CD8-positive, alpha-beta memory T cell (primary cell): ENCODE data around the gene NFIA. TPM values are rescaled to one million over a fixed set of nuclear protein-coding genes. Genes with fewer than 3 reads are reported as not detected.

Source experiments
- CTCF ChIA-PET: fragments of 350-600 bp; sonication (Branson Sonifier 250); formaldehyde crosslinking; loops from one replicate; lab custom pipeline; 2021; ENCODE audit warnings: antibody characterized with exemption; lab: Charles Lee
- POLR2A ChIA-PET: fragments of 350-600 bp; sonication (Branson Sonifier 250); formaldehyde crosslinking; loops from one replicate; lab custom pipeline; 2021; ENCODE audit warnings: antibody characterized with exemption; lab: Charles Lee
- DNase-seq, 5 donors: peaks; one replicate each; pipeline versions ENCODE4 v3.0.0 to v3.0.0-alpha.2; 2020 to 2022; ENCODE audit warnings: mixed read lengths in 1 of 5
- H3K27ac ChIP-seq: one replicate; pipeline ENCODE4 v1.7.0; 2013; ENCODE audit warnings: low read depth, mild to moderate bottlenecking, low read length, moderate library complexity
- H3K27me3 ChIP-seq: 2 replicates; pipeline ENCODE4 v1.7.0; 2013; ENCODE audit warnings: low read length, mild to moderate bottlenecking; ENCODE audit not compliant: insufficient read depth, poor library complexity, severe bottlenecking
- H3K36me3 ChIP-seq: 2 replicates; pipeline ENCODE4 v1.7.0; 2013; ENCODE audit warnings: mild to moderate bottlenecking, low read length, moderate library complexity; ENCODE audit not compliant: insufficient read depth
- H3K4me1 ChIP-seq: 2 replicates; pipeline ENCODE4 v1.7.0; 2013; ENCODE audit warnings: mild to moderate bottlenecking, low read length, moderate library complexity; ENCODE audit not compliant: insufficient read depth
- H3K4me3 ChIP-seq: 2 replicates; pipeline ENCODE4 v1.7.0; 2013; ENCODE audit warnings: mild to moderate bottlenecking, low read length
- H3K9me3 ChIP-seq: 2 replicates; pipeline ENCODE4 v1.7.0; 2013; ENCODE audit warnings: mild to moderate bottlenecking, low read length
- H3K27ac Mint-ChIP-seq, 8 donors: one replicate each; pipeline ENCODE4 v1.8.0; 2020 to 2021; ENCODE audit warnings: mixed read lengths in 8 of 8, mild to moderate bottlenecking in 6 of 8, inconsistent platforms in 3 of 8, moderate library complexity in 3 of 8
- H3K27me3 Mint-ChIP-seq, 2 donors: one replicate each; pipeline ENCODE4 v1.8.0; 2020 to 2021; ENCODE audit warnings: mixed read lengths in 2 of 2, mild to moderate bottlenecking in 1 of 2, moderate library complexity in 1 of 2
- H3K36me3 Mint-ChIP-seq, 3 donors: one replicate each; pipeline ENCODE4 v1.8.0; 2020 to 2021; ENCODE audit warnings: mixed read lengths in 3 of 3, inconsistent platforms in 1 of 3, mild to moderate bottlenecking in 1 of 3
- H3K4me1 Mint-ChIP-seq, 3 donors: one replicate each; pipeline ENCODE4 v1.8.0; 2020 to 2021; ENCODE audit warnings: mixed read lengths in 3 of 3, inconsistent platforms in 1 of 3, mild to moderate bottlenecking in 1 of 3
- H3K4me3 Mint-ChIP-seq, 7 donors: one replicate each; pipeline ENCODE4 v1.8.0; 2020 to 2021; ENCODE audit warnings: mixed read lengths in 7 of 7, mild to moderate bottlenecking in 6 of 7, moderate library complexity in 4 of 7, inconsistent platforms in 2 of 7
- H3K9me3 Mint-ChIP-seq, 5 donors: one replicate each; pipeline ENCODE4 v1.8.0; 2020 to 2022; ENCODE audit warnings: mixed read lengths in 5 of 5, mild to moderate bottlenecking in 3 of 5, moderate library complexity in 2 of 5, inconsistent platforms in 1 of 5
- polyA plus RNA-seq: library from polyadenylated mRNA; unstranded; fragments of 300-500 nt; fragmentation: Illumina TruSeq; gene quantifications from one replicate; pipeline ENCODE4 v1.2.3, GENCODE V29; 2021
- total RNA-seq, 2 experiments: library from RNA; stranded (reverse); gene quantifications; one replicate each; pipeline ENCODE4 v1.2.3, GENCODE V29; 2021

The NFIA gene
- total and polyA plus RNA-seq, 3 experiments from 2014 or later, result 6.1 to 9.9 (median 7.0) TPM

- peaks cover 0 to 4% of the 10 kb centered on the region in 2 donors for H3K27me3 Mint-ChIP-seq
- ChIA-PET POLR2A (no interaction called here), CTCF (interaction anchor here (0.9 to 1.4 kb wide), 3 partner anchors 14 to 206 kb away, joined by 3 read pairs; no protein-coding TSS in a partner anchor)
- no peaks in the 10 kb centered on the region for H3K27me3 ChIP-seq
- peak overlapping the region in 5 of 7 donors; percentile 31 to 73 (median 69) for H3K4me3 Mint-ChIP-seq
- H3K4me1 ChIP-seq, result peaks cover 8% of the 10 kb centered on the region
- H3K4me1 Mint-ChIP-seq, result peaks cover 28 to 34% (median 34%) of the 10 kb centered on the region in 3 donors
- H3K36me3 Mint-ChIP-seq, result peaks cover 0 to 3% (median 0%) of the 10 kb centered on the region in 3 donors
- no peak for DNase-seq
- no peak overlapping the region for H3K27ac ChIP-seq
- peak overlapping the region in 5 of 8 donors; percentile 2 to 85 (median 62) for H3K27ac Mint-ChIP-seq
- no peaks in the 10 kb centered on the region for H3K9me3 Mint-ChIP-seq
- no peak overlapping the region for H3K4me3 ChIP-seq
- no peaks in the 10 kb centered on the region for H3K9me3 ChIP-seq
- no peaks in the 10 kb centered on the region for H3K36me3 ChIP-seq
Observed at GRCh38 chr1:61255358-61255703, 173.0 kb downstream of the NFIA start.

- Histone ChIP-seq H3K27me3 (no peaks in the 10 kb centered on the region), H3K4me3 (no peak overlapping the region), H3K36me3 (no peaks in the 10 kb centered on the region), H3K4me1 (peaks cover 8% of the 10 kb centered on the region), H3K27ac (no peak overlapping the region), H3K9me3 (no peaks in the 10 kb centered on the region)
- H3K27me3 Mint-ChIP-seq, result peaks cover 0 to 2% of the 10 kb centered on the region in 2 donors
- ChIA-PET CTCF (no interaction called here), POLR2A (no interaction called here)
- H3K4me3 Mint-ChIP-seq, result no peak overlapping the region
- no peaks in the 10 kb centered on the region for H3K9me3 Mint-ChIP-seq
- peaks cover 0 to 3% (median 0%) of the 10 kb centered on the region in 3 donors for H3K36me3 Mint-ChIP-seq
- H3K4me1 Mint-ChIP-seq, result peaks cover 13 to 17% (median 15%) of the 10 kb centered on the region in 3 donors
- no peak overlapping the region for H3K27ac Mint-ChIP-seq
- DNase-seq, result no peak
Observed at GRCh38 chr1:61259379-61260148, 177.2 kb downstream of the NFIA start.

GRCh38 chr1:61260171-61260570, 177.8 kb downstream of the NFIA start:
- no peaks in the 10 kb centered on the region for H3K27me3 ChIP-seq
- H3K9me3 ChIP-seq, result no peaks in the 10 kb centered on the region
- no peak overlapping the region for H3K4me3 ChIP-seq
- peaks cover 4% of the 10 kb centered on the region for H3K4me1 ChIP-seq
- CTCF ChIA-PET, result no interaction called here
- Mint-ChIP-seq H3K36me3 (peaks cover 0 to 3% (median 0%) of the 10 kb centered on the region in 3 donors), H3K4me3 (no peak overlapping the region), H3K9me3 (no peaks in the 10 kb centered on the region), H3K27ac (no peak overlapping the region), H3K4me1 (peaks cover 7 to 11% (median 9%) of the 10 kb centered on the region in 3 donors), H3K27me3 (peaks cover 0 to 2% of the 10 kb centered on the region in 2 donors)
- no peak overlapping the region for H3K27ac ChIP-seq
- DNase-seq, result no peak
- H3K36me3 ChIP-seq, result no peaks in the 10 kb centered on the region
- POLR2A ChIA-PET, result no interaction called here

- H3K9me3 ChIP-seq, result no peaks in the 10 kb centered on the region
- Mint-ChIP-seq H3K4me1 (peaks cover 0 to under 1% (median 0%) of the 10 kb centered on the region in 3 donors), H3K27ac (no peak overlapping the region), H3K9me3 (no peaks in the 10 kb centered on the region), H3K27me3 (peaks cover 0 to 2% of the 10 kb centered on the region in 2 donors), H3K4me3 (no peak overlapping the region), H3K36me3 (peaks cover 0 to under 1% (median 0%) of the 10 kb centered on the region in 3 donors)
- H3K27me3 ChIP-seq, result no peaks in the 10 kb centered on the region
- no peak overlapping the region for H3K27ac ChIP-seq
- no peaks in the 10 kb centered on the region for H3K36me3 ChIP-seq
- ChIA-PET CTCF (no interaction called here), POLR2A (no interaction called here)
- no peak for DNase-seq
- H3K4me3 ChIP-seq, result no peak overlapping the region
- H3K4me1 ChIP-seq, result no peaks in the 10 kb centered on the region
Observed at GRCh38 chr1:61261595-61261994, 179.2 kb downstream of the NFIA start.

DNA sequence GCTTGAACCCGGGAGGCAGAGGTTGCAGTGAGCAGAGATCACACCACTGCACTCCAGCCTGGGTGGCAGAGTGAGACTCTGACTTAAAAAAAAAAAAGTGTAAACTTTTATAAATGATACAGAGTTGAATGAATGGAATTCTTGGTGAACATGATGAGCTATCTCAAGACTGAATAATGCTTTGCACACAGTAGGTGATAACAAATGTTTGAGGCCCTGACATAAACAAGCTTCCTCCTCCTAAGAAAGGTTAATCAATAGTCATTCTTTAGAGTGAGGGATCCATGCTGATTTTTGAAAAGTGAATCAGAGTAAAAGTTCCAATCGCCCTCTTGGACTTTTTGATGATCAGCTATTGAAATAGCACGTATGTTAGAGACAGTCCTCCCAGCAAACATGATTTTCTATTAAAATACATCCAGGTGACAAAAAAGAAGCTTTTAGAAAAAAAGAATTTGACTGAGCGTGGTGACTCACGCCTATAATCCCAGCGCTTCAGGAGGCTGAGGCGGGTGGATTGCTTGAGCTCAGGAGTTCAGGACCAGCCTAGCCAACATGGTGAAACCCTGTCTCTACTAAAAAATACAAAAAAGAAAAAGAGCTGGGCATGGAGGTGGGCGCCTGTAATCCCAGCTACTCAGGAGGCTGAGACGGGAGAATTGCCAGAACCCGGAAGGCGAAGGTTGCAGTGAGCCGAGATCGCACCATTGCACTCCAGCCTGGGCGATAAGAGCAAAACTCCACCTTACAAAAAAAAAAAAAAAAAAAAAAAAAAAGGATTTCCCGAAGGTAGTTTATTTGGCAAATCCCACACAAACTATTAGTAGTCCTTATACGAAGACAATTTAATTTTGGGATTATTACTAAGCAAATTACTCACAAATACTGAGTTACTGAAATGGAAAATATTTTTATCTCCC, 181.8 kb downstream of the NFIA start:
- H3K4me3 Mint-ChIP-seq, result peak overlapping the region in 1 of 7 donors; percentile 63
- Histone ChIP-seq H3K4me1 (no peaks in the 10 kb centered on the region), H3K9me3 (no peaks in the 10 kb centered on the region), H3K27ac (no peak overlapping the region), H3K4me3 (no peak overlapping the region), H3K27me3 (no peaks in the 10 kb centered on the region), H3K36me3 (no peaks in the 10 kb centered on the region)
- H3K4me1 Mint-ChIP-seq, result peaks cover 0 to under 1% (median 0%) of the 10 kb centered on the region in 3 donors
- no peaks in the 10 kb centered on the region for H3K36me3 Mint-ChIP-seq
- CTCF ChIA-PET, result interaction anchor here (1.4 kb wide), 1 partner anchor 221 kb away, joined by 3 read pairs; no protein-coding TSS in a partner anchor
- no peaks in the 10 kb centered on the region for H3K9me3 Mint-ChIP-seq
- H3K27me3 Mint-ChIP-seq, result peaks cover 0 to 2% of the 10 kb centered on the region in 2 donors
- no peak for DNase-seq
- POLR2A ChIA-PET, result no interaction called here
- no peak overlapping the region for H3K27ac Mint-ChIP-seq

DNA sequence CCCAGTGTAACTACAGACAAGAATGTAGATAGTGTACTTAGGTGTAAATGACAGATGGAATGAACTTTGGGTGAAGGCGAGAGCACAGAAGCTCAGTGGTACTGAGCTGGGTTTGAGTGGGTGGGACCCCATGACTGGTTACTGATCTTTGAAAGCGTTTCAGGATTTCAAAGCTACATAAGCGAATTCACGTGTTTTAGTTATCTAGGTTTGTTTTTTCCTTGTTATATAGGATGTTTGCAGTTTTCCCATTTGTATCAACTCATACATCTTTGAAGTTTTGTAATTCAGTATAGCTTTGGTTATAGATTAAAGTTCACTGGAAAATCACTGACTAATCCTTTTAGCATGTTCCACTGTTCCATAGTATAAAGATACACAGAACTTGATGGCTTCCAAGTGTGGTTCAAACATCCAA, 182.5 kb downstream of the NFIA start:
- Mint-ChIP-seq H3K36me3 (no peaks in the 10 kb centered on the region), H3K4me1 (peaks cover 1 to 7% (median 2%) of the 10 kb centered on the region in 3 donors), H3K4me3 (no peak overlapping the region), H3K27me3 (no peaks in the 10 kb centered on the region), H3K9me3 (no peaks in the 10 kb centered on the region), H3K27ac (no peak overlapping the region)
- ChIA-PET CTCF (interaction anchor here (0.9 to 1.4 kb wide), 2 partner anchors 10 to 222 kb away, joined by 3 to 4 read pairs; no protein-coding TSS in a partner anchor), POLR2A (no interaction called here)
- H3K36me3 ChIP-seq, result no peaks in the 10 kb centered on the region
- H3K27ac ChIP-seq, result no peak overlapping the region
- no peaks in the 10 kb centered on the region for H3K4me1 ChIP-seq
- H3K9me3 ChIP-seq, result no peaks in the 10 kb centered on the region
- no peak overlapping the region for H3K4me3 ChIP-seq
- no peaks in the 10 kb centered on the region for H3K27me3 ChIP-seq
- no peak for DNase-seq

DNA sequence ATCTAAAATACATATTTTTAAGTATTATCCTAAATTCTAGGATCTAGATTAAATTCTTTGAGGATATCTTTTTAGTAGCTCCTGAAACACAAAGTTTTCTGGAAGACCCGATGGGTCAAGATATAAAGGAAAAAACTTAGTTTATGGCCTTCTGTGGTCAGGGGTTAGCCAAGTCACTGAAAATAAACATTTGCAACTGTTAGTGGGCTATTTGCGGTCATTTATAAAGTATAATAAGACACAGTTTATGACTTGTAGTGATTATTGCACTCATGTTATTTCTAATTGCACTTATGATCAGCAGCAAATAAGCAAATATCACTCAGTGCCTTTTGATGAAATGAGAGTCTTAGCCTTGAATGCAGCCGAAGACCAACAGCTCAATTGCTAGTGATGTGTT, 183.3 kb downstream of the NFIA start:
- CTCF ChIA-PET, result interaction anchor here (0.9 kb wide), 1 partner anchor 9 kb away, joined by 4 read pairs; no protein-coding TSS in a partner anchor
- no peak overlapping the region for H3K4me3 Mint-ChIP-seq

More for the DNA sequence above, 183.3 kb downstream of the NFIA start:
- H3K27ac ChIP-seq, result no peak overlapping the region
- H3K27ac Mint-ChIP-seq, result no peak overlapping the region
- no peaks in the 10 kb centered on the region for H3K4me1 ChIP-seq
- H3K4me1 Mint-ChIP-seq, result peaks cover 8 to 15% (median 10%) of the 10 kb centered on the region in 3 donors
- no peaks in the 10 kb centered on the region for H3K27me3 Mint-ChIP-seq
- POLR2A ChIA-PET, result no interaction called here
- H3K36me3 ChIP-seq, result no peaks in the 10 kb centered on the region
- no peaks in the 10 kb centered on the region for H3K9me3 Mint-ChIP-seq
- H3K27me3 ChIP-seq, result no peaks in the 10 kb centered on the region
- no peaks in the 10 kb centered on the region for H3K9me3 ChIP-seq
- H3K36me3 Mint-ChIP-seq, result no peaks in the 10 kb centered on the region
- no peak overlapping the region for H3K4me3 ChIP-seq
- no peak for DNase-seq
